Activated T-helper 1 cell treated with Interleukin-2 at 50 U/mL for 16 hours (primary cell): Measurements from ENCODE around the gene NDST4.

Experiments used
- DNase-seq: peaks from one replicate; pipeline ENCODE4 v3.0.0-alpha.2; 2020; ENCODE audit warnings: low read depth

The NDST4 gene

DNA sequence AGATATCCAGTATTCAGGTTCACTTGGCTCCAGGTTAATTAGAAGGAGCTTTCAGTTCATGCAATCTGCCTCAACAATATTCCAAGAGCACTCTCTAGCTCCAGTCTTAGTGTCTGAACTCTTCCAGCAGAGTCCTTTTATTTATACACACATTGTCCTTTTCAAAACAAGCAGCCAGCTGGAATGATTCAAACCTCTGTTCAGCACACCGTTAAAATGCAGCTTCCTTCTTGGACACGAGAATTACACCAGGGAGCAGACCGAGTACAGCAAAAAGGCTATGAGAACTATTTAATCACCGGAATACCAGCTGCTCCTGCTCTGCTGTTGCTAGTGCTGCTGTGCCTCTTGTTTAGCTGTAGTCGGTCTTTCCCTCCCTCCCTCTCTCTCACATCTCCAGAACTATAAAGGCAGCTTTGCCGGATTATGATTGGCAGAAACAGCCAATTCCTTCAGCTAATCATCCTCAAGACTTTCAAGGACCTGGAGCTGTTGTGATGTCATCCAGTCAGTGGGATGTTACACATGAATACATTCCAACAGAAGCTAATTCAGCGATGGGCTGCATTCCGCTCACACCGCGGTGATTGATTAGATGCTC is at the start of gene NDST4:
Gene NDST4 (minus strand): TSS at position 115 of the 601 bp plus-strand sequence. CDS start 36,584 bp downstream, outside the sequence.
- no peak for DNase-seq

- no peak for DNase-seq
Measured at GRCh38 chr4:115159141-115159540, 45.7 kb upstream of the NDST4 start.

- DNase-seq, result no peak
Measured at GRCh38 chr4:115158296-115158695, 44.9 kb upstream of the NDST4 start.

DNA sequence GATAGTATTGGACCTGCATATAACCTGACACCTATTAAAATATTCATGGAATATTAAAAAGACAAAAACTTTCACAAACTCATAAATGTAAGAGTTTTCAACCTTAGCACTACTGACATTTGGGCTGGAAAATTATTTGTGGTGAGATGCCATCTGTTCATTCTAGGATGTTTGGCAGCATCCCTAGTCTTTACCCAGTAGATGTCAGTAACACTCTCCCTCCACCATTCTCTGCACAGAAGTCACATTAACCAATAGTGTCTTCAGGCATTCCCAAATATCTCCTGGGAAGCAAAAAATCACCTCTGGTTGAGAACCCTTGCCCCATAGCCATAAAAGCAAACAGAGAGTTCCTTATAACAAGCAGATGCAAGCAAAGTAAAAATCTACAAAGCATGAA is 41.4 kb upstream of the NDST4 start:
- DNase-seq, result no peak

- no peak for DNase-seq
Measured at GRCh38 chr4:115152965-115153364, 39.5 kb upstream of the NDST4 start.

GRCh38 chr4:115152081-115152480 is 38.7 kb upstream of the NDST4 start:
- no peak for DNase-seq

- DNase-seq, result no peak
Measured at GRCh38 chr4:115149106-115149505, 35.7 kb upstream of the NDST4 start.

DNA sequence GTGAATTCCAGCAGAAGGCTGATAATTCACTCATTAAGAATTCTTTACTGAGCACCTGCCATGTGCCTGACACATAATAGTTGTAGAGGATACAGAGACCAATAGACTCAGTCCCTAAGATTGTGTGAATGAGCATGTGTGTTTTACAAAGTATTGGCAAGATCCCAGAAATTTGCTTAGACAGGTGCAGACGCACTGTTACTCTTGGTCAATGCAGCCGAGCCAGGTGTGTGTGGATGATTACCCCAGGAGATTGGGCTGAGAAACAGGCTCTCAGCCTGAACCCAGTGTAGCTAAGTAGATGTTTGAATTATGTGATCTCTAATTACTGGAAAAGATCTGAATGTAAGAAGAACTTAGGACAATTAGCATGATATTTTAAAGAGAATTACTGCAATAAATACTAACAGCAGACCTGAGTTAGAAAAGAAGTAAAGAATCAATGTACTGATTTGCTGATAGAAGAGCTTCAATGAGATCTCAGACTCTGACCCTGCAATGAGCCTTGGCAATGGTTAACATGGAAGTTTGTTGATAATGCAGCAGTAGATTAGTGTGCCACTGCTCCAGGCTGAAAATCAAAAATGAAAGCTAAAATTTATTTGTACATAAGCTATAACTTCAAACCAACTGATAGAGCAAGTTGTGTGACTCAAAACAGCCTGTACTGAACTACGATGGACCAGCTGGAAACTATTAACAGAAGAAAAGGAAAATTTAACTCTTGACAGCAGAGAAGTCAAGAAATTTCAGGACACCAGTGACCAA is 32.2 kb upstream of the NDST4 start:
- DNase-seq, result no peak

GRCh38 chr4:115128037-115128436 is 14.6 kb upstream of the NDST4 start:
- DNase-seq, result no peak

DNA sequence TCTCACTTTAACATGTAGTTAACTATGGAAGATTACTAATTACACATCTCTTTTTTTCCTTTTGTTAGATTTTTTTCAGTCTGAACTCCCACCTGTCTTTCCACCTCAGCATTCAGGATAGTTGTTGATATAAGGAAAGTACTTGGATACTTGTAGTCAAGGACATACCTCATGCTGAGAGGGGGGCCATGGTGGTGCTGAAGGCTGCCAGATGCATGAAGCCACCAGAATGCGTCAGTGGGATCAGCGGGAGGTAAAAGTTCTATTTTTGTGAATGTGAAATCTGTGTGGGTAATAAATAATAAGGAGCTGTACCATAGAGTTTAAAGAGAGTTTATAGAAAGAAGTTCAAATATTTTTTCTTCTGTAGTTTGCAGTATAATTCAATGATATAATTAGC is 13.1 kb upstream of the NDST4 start:
- no peak for DNase-seq

GRCh38 chr4:115121351-115122043 is 8.1 kb upstream of the NDST4 start:
- DNase-seq, result no peak

DNA sequence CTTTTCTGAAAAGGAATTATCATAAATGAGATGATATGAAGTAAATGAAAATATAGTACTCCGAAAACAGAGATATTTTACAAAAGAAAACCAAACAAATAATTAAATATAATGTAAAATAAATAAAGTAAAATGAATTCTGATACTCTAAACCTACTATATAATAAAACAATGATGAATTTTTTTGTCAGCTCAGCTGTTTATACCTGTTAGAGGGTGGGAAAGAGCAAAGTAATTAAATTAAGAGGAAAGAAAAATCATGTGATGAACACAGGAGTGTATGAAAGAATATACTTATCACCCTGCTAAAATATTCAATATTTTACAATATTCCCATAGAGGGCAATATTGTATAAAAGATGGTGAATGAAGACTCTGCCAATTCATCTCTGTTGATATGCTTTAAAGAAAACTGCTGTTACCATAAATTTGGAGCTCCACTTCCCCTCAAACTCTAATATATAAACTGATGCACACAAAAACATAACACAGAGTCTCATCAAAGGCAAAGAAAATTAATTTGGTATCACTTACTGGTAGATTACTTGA is 6.5 kb upstream of the NDST4 start:
- DNase-seq, result no peak

DNA sequence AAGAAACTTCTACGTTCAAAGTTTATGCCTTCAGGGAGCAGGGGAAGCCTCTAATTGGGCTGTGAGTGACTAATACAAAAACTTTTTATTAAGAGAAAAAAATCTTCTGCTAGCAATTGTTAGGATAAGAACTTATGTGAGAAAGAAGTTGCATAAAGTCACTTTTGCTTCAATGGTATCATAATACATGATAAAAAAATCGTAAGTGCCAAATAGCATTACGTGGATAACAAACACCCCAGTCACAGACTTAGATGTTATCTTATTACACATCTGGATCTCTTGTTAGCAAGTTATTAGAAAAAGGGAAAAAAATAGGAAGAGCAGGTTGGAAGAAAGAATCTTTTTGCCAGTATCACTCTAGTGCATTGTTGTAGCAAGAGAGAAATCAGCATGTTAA is 4.2 kb upstream of the NDST4 start:
- DNase-seq, result no peak

- no peak for DNase-seq
Measured at GRCh38 chr4:115110191-115111181, 2.9 kb downstream of the NDST4 start.

DNA sequence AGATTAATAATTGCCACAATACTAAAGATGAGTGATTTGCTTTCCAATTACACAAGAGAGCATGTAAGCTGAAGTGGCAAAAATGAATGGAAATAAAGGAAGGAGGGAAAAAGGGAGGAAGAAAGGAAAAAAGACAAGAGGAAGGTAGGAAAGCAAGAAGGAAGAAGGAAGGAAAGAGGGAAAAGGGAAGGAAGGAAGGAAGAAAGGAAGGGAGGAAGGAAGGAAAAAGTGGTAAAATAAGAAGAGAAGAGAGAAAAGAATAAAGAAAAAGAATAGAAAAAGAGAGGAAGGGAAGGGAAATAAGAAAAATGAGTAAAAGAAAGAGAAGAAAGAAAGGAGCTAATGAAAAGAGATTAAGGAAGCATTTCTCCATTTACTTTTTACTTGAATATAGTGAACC is 4.6 kb downstream of the NDST4 start:
- DNase-seq, result no peak

GRCh38 chr4:115107411-115107810 is 6.0 kb downstream of the NDST4 start:
- no peak for DNase-seq

DNA sequence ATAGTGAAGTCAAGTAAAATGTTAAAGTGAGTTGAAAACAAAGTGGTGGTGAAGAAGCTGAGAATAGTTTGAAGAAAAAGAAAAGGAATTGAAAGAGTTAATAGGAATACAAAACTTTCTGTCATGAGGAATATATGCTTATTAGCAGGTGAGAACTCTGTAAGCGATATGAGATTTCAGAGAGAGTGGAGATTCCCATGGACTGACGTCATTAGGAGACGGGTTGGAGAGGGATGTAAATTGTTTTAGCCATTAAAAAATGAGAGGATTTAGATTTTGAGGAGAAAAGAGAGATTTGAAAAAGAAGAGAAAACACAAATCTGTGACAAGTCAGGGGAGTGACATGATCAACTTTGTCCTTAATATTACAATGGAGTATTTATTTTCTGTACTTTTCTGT is 11.7 kb downstream of the NDST4 start:
- no peak for DNase-seq

- DNase-seq, result no peak
Measured at GRCh38 chr4:115090483-115091075, 22.8 kb downstream of the NDST4 start.

DNA sequence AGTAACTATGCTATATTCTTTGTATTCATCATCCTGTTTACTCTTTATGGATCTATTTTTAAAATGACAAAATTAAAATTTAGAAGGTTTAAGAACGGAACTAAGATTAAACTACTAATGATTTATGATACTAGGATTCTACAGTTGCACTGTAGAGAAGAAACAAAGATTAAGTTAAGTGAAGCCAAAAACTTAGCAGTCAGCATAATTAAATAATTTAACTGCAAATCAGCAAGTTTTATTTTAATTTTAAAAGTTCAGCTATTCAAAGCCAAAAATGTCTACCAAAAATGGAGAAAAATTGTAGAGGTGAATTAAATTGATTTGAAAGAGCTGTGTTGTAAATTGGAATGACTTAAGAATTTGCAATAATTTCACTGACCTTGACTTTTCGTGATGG is 30.8 kb downstream of the NDST4 start:
- DNase-seq, result no peak

- no peak for DNase-seq
Measured at GRCh38 chr4:115076691-115077090, 36.7 kb downstream of the NDST4 start.

- DNase-seq, result no peak
Measured at GRCh38 chr4:115058533-115058932, 54.9 kb downstream of the NDST4 start.
